ENCODE data around the gene MARCKSL1.

GRCh38 chr1:32289256-32289655 lies 46.8 kb downstream of the MARCKSL1 start:
- TF ChIP-seq EZH2 (IDR thresholded peaks at IDR 0.05; ENCODE audit: insufficient read depth, poor library complexity, severe bottlenecking) (no peak), EZH2phosphoT487 (IDR thresholded peaks at IDR 0.05; ENCODE audit: insufficient read depth, low read depth) (no peak)

All from GM23248 (cell line).